ENCODE measurements around the gene ZFAND6.
"Not testable (repeated sequence)": the region's sequence is repeated elsewhere in the genome, so short reads cannot be mapped to it uniquely, and the experiment has no call there.

Gene ZFAND6

DNA sequence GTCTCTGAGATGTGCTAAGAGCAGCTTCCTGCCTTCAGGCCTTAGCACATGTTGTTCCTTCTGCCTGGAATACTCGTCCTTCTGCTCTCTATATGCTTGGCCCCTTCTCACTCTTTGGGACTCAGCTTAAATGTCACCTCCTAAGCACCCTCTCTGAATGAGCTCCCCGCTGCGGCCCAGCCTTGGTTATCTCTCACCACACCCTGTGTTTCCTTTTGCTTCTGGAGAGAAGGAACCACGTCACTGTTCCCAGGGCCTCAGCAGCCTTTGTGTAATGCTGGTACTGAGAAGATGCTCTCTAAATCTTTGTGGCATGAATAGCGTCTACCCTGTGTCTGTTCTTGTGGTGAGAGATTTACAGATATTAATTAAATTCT lies 95.5 kb downstream of the ZFAND6 start:
- peak overlapping the region; percentile 87 for H3K4me2 ChIP-seq (ENCODE audit: low read depth, low read length, poor library complexity, severe bottlenecking)
- peaks cover 56% of the 10 kb centered on the region for H3K4me1 ChIP-seq (ENCODE audit: insufficient read depth, low read length, poor library complexity, severe bottlenecking)
- H3K36me3 ChIP-seq (ENCODE audit: insufficient read depth, low read length), result no peaks in the 10 kb centered on the region
- H3F3A ChIP-seq (ENCODE audit: low read depth), result no peaks in the 10 kb centered on the region
- TF ChIP-seq EZH2phosphoT487 (IDR thresholded peaks at IDR 0.05; ENCODE audit: borderline replicate concordance), result no peak
- TF ChIP-seq, protein P1, sequence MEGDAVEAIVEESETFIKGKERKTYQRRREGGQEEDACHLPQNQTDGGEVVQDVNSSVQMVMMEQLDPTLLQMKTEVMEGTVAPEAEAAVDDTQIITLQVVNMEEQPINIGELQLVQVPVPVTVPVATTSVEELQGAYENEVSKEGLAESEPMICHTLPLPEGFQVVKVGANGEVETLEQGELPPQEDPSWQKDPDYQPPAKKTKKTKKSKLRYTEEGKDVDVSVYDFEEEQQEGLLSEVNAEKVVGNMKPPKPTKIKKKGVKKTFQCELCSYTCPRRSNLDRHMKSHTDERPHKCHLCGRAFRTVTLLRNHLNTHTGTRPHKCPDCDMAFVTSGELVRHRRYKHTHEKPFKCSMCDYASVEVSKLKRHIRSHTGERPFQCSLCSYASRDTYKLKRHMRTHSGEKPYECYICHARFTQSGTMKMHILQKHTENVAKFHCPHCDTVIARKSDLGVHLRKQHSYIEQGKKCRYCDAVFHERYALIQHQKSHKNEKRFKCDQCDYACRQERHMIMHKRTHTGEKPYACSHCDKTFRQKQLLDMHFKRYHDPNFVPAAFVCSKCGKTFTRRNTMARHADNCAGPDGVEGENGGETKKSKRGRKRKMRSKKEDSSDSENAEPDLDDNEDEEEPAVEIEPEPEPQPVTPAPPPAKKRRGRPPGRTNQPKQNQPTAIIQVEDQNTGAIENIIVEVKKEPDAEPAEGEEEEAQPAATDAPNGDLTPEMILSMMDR (conservative IDR thresholded peaks at IDR 0.05; ENCODE audit: low read length), result no peak
- H4K20me1 ChIP-seq (ENCODE audit: insufficient read depth, low read length, poor library complexity, severe bottlenecking), result no peaks in the 10 kb centered on the region
- no peaks in the 10 kb centered on the region for H3K9me3 ChIP-seq (ENCODE audit: insufficient read depth, low read depth, low read length)
- H2AFZ ChIP-seq (ENCODE audit: low read length), result no peak overlapping the region
- H3K27me3 ChIP-seq (ENCODE audit: insufficient read depth, low read length, poor library complexity, severe bottlenecking), result no peaks in the 10 kb centered on the region
- peak overlapping the region; percentile 80 for H3K9ac ChIP-seq (ENCODE audit: low read depth, low read length, poor library complexity, severe bottlenecking)
- peak overlapping the region; percentile 12 for H3K4me3 ChIP-seq (ENCODE audit: low read length, poor library complexity, severe bottlenecking)
- no peaks in the 10 kb centered on the region for H3K9me2 ChIP-seq (replicated peaks; ENCODE audit: low read depth, low read length)
- peaks cover 23% of the 10 kb centered on the region for H3K79me2 ChIP-seq (ENCODE audit: insufficient read depth, low read length)

DNA sequence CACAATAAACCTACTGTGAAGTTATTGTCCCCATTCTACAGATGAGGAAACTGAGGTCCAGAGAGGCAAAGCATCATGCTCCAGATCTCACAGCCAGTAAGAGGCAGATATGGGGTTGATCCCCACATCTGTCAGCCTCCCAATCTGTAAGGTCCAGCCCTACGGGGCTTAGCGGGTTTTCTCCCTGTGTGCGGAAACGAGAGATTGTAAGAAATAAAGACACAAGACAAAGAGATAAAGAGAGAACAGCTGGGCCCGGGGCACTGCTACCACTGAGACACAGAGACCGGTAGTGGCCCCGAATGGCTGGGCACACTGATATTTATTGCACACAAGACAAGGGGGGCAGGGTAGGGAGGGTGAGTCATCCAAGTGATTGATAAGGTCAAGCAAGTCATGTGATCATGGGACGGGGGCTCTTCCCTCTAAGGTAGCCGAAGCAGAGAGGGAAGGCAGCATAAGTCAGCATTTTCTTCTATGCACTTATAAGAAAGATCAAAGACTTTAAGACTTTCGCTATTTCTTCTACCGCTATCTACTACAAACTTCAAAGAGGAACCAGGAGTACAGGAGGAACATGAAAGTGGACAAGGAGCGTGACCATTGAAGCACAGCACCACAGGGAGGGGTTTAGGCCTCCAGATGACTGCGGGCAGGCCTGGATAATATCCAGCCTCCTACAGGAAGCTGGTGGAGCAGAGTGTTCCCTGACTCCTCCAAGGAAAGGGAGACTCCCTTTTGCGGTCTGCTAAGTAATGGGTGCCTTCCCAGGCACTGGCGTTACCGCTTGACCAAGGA lies 96.1 kb downstream of the ZFAND6 start:
- H2AFZ ChIP-seq (ENCODE audit: low read length); H3K9me3 ChIP-seq (ENCODE audit: insufficient read depth, low read depth, low read length); H3K9me2 ChIP-seq (replicated peaks; ENCODE audit: low read depth, low read length); H3K27me3 ChIP-seq (ENCODE audit: insufficient read depth, low read length, poor library complexity, severe bottlenecking); H3F3A ChIP-seq (ENCODE audit: low read depth); H3K36me3 ChIP-seq (ENCODE audit: insufficient read depth, low read length); H4K20me1 ChIP-seq (ENCODE audit: insufficient read depth, low read length, poor library complexity, severe bottlenecking); H3K9ac ChIP-seq (ENCODE audit: low read depth, low read length, poor library complexity, severe bottlenecking): not testable (repeated sequence)
- H3K4me1 ChIP-seq (ENCODE audit: insufficient read depth, low read length, poor library complexity, severe bottlenecking), result peaks cover 62% of the 10 kb centered on the region
- peak overlapping the region; percentile 87 for H3K4me2 ChIP-seq (ENCODE audit: low read depth, low read length, poor library complexity, severe bottlenecking)
- peaks cover 23% of the 10 kb centered on the region for H3K79me2 ChIP-seq (ENCODE audit: insufficient read depth, low read length)
- H3K4me3 ChIP-seq (ENCODE audit: low read length, poor library complexity, severe bottlenecking), result peak overlapping the region; percentile 12

DNA sequence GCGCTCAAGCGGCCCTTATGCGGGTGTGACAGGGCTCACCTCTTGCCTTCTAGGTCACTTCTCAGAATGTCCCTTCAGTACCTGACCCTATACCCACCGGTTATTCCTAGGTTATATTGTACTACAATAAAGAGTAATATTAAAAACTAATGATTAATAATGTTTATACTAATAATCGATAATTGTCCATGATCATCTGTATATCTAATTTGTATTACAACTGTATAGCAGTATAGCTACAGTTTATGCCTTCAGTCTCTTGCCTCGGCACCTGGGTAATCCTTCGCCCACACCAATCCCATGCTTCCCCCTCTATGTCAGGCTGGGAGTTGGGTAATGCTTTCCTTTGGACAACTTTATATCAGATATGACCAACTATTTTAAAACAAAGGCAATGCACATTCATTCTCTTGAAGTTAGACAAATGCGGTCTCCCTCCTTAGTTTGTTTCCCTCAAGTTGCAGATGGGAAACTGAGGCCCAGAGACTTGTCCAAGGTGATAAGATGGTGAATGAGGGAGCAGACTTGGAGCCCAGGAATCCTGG lies 96.8 kb downstream of the ZFAND6 start:
- no peak overlapping the region for H2AFZ ChIP-seq (ENCODE audit: low read length)
- no peaks in the 10 kb centered on the region for H3F3A ChIP-seq (ENCODE audit: low read depth)
- peak overlapping the region; percentile 30 for H3K4me2 ChIP-seq (ENCODE audit: low read depth, low read length, poor library complexity, severe bottlenecking)
- TF ChIP-seq, protein P1 (conservative IDR thresholded peaks at IDR 0.05; ENCODE audit: low read length), result no peak
- TF ChIP-seq EZH2phosphoT487 (IDR thresholded peaks at IDR 0.05; ENCODE audit: borderline replicate concordance), result no peak
- H3K27me3 ChIP-seq (ENCODE audit: insufficient read depth, low read length, poor library complexity, severe bottlenecking), result no peaks in the 10 kb centered on the region
- peaks cover 23% of the 10 kb centered on the region for H3K79me2 ChIP-seq (ENCODE audit: insufficient read depth, low read length)
- peak overlapping the region; percentile 30 for H3K9ac ChIP-seq (ENCODE audit: low read depth, low read length, poor library complexity, severe bottlenecking)
- H3K36me3 ChIP-seq (ENCODE audit: insufficient read depth, low read length), result no peaks in the 10 kb centered on the region
- H3K4me1 ChIP-seq (ENCODE audit: insufficient read depth, low read length, poor library complexity, severe bottlenecking), result peaks cover 68% of the 10 kb centered on the region
- no peaks in the 10 kb centered on the region for H3K9me3 ChIP-seq (ENCODE audit: insufficient read depth, low read depth, low read length)
- H3K4me3 ChIP-seq (ENCODE audit: low read length, poor library complexity, severe bottlenecking), result no peak overlapping the region
- no peaks in the 10 kb centered on the region for H4K20me1 ChIP-seq (ENCODE audit: insufficient read depth, low read length, poor library complexity, severe bottlenecking)
- no peaks in the 10 kb centered on the region for H3K9me2 ChIP-seq (replicated peaks; ENCODE audit: low read depth, low read length)
